Measurements from ENCODE around the gene SMCO2. TPM values are rescaled to one million over a fixed set of nuclear protein-coding genes. Genes with fewer than 3 reads are reported as not detected.

Gene SMCO2
- total RNA-seq, 1 donor from 2014 or later = 0.84 TPM

DNA sequence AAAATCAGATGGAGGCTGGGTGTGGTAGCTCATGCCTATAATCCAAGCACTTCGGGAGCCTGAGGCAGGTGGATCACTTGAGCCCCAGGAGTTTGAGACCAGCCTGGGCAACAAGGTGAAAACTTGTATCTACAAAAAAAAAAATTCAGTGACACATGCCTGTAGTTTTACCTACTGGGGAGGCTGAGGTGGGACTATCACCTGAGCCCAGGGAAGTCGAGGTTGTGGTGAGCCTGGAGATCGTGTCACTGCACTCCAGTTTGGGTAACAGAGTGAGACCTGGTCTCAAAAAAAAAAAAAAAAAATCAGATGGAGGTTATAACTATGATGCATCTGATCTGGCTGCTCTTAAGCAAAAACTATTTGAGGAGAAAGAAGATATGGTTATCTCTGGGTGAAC, 50.9 kb downstream of the SMCO2 start:
- intact Hi-C loops (cut with micrococcal nuclease) = loop anchor here (5.0 kb wide), 1 partner anchor 35 kb away; no protein-coding TSS in a partner anchor

DNA sequence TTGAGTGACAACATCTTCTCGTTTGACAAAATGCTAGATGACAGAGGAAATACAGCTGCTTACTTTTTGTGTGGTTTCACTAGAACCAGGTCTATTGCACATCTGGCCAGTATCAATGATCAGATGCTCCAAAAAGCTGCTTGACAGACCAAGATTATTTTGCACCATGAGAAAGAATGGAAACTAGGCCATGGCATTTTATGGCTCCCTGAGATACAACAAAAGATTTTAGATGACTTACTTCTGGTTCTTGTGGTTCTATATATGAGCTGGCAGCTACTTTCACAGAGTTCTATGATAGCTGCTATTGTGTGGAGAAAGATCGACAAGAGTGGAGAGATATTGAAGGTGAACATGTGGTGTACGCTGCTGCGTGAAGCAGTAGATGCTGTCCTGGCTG, 51.6 kb downstream of the SMCO2 start:
- intact Hi-C loops (cut with micrococcal nuclease) = loop anchor here (1.0 to 5.0 kb wide), 2 partner anchors 36 to 63 kb away; no protein-coding TSS in a partner anchor

DNA sequence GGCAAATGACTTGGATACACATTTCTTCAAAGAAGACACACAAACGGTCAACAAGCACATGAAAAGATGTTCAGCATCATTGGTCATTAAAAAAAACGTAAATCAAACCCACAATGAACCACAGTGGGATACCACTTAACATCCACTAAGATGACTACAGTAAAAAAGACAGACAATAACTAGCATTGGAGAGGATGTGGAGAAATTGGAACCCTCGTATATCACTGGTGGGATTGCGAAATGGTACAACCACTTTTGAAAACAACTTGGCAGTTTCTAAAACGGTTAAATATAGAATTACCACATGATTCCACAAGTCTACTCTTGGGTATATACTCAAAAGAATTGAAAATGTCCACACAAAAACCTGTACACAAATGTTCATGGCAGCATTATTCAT, 52.2 kb downstream of the SMCO2 start:
- intact Hi-C loops (cut with micrococcal nuclease) = loop anchor here (1.0 to 5.0 kb wide), 2 partner anchors 36 to 63 kb away; no protein-coding TSS in a partner anchor

DNA sequence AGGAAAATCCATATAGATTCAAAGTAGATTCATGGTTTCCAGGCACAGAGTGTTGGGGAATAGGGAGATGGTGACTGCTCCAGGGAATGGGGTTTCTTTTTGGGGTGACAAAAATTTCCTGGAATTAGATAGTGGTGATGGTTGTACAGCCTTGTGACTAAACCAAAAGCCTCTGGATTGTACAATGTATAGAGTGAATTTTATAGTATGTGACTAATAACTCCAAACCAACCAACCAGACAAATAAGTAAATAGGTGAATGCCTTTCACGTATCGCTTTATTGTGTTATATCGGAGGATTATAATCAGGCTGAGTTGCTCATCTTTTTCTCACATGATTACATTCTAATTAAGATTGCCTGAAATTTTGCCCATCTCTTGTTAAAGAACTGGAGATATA, 52.8 kb downstream of the SMCO2 start:
- intact Hi-C loops (cut with micrococcal nuclease) = loop anchor here (5.0 kb wide), 1 partner anchor 37 kb away; no protein-coding TSS in a partner anchor

DNA sequence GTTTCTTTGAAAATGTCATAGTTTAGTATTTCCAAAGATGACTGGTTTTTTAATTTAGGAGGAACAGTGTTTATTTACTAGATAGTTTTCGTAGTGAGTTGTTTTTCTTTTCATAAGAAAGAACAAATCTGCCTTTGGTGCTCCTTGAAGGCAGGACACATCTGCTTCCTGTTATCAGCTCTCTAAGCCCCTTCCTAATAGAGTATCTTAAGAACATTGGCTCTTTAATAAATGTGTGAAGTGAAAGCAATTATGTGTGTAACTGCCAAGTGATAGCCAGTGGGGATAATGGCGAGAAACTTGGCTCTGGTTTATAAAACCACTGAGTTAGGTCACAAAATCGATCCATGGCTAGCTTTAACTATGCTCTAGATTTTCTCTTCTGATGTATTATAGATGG, 54.0 kb downstream of the SMCO2 start:
- intact Hi-C loops (cut with micrococcal nuclease) = no loop called here

DNA sequence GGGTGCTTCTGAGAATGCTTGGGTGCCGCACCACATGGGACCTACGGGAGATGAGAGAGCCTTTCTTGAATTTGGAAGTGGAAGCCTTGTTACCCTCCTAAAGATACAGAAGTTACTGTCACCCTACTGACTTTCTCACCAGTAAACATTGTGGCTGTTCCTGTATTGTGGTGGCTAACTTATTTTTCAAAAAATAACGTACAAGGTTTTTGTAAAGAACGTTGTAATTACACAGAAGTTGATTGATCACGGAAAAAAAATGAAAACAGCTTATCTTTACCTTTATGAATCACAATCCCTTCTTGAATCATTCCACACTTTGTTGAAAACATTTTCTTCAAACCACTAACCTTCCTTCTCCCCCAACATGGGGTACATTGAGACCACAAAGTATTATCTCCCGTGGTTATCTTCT, 55.5 kb downstream of the SMCO2 start:
- intact Hi-C loops (cut with micrococcal nuclease) = no loop called here

DNA sequence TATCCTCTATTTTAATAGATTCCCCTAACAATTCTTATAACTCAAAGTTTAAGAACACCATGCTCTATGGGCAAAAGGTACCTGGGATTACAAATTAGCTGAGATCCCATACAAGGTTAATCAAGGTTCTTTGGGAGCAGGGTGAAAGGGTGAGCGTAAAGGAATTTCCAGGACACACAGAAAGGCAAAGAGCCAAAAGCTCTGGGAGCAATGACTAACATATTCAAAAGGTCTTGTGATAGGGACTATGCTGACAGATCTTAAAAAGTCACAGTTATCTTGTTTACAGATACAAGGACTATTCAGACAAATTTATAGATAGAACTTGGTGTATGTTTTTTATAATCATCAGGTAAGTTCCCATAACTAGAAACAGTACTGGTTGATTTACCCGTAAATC, 58.0 kb downstream of the SMCO2 start:
- intact Hi-C loops (cut with micrococcal nuclease) = no loop called here

DNA sequence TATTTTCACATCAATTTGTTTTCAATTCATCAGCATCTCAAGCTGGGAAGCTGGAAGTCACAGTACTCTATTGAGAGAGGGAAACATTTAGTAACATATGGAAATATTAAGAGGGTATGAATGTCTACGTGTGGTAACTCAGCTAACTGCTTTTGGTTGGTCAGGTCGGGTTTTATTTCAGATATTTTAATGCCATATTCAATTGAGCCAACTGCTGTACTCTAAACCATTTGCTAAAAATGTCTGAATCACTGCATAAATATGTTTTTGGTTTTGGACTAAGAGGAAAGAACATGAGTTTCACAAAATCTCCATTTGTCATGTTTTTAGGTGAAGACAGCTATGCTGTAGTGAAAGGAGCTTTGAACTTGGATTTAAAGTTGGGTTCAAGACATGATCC, 58.6 kb downstream of the SMCO2 start:
- intact Hi-C loops (cut with micrococcal nuclease) = no loop called here

DNA sequence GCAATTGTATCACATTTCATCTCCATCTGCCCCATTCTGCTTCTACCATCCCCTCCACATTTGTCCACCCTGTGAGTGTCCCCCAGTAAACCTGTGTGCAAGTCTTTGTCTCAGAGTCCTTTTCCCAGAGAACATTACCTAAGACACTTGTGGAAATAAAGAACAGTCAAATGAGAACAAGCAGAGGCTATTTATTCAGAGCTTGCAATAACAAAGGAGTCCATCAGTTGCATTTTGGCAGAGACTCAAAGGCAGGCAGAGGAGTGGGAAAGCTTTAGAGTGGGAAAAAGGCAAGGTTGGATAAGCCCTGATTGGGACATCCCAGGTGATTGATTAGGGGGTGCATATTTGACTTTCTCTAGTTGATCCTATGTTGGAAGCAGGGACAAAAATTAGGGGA, 59.2 kb downstream of the SMCO2 start:
- intact Hi-C loops (cut with micrococcal nuclease) = no loop called here

DNA sequence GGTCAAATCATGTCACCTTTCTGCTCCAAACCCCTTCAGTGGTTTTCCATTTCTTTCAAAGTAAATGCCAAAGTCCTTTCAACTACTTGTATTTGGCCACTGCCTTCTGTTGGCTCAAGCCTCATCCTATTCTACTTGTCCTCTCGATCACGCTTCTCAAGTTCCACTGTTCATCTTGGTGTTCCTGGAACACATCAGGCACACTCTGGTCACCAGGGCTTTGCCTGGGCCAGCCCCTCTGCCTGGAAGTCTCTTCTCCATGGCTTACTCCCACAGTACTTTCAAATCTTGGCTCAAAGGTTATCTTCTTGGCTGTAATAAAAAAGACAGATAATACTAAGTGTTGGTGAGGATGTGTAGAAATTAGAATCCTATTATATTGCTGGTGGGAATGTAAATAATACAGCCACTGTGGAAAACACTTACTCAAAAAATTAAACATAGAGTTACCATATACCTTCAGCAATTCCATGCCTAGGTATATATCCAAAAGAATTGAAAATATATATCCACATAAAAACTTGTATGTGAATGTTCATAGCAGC, 60.2 kb downstream of the SMCO2 start:
- intact Hi-C loops (cut with micrococcal nuclease) = no loop called here

DNA sequence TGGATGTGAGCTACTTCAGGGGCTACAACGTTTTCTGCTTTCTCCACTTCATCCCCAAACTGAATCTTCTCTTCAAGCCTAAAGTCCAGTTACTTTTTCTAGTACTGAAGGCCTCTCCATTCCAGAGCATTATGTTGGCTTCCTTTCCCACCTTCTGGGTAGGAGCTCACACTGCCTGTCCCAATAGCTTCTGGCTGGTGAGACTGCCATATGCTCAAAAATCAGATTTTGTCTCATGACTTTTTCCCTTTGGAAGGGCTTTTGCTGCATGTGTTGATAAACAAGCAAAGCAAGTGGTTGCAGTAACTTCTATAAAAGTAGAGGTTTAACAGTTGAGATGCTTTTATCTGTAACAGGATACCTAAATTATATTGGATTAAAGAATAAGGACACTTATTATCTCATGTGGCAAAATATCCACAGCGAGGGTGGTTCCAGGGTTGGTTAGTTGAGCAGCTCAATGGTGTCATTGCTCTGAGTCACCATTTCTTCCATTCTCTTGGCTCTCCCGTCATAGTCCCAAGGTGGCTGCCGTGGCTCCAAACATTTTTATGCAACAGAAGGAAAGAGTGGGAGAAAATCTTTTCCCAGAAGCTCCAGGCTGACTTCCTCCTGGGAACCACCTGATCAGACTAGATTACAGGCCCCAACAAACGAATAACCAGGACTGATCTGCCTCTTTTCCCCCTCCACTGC, 62.3 kb downstream of the SMCO2 start:
- intact Hi-C loops (cut with micrococcal nuclease) = no loop called here

DNA sequence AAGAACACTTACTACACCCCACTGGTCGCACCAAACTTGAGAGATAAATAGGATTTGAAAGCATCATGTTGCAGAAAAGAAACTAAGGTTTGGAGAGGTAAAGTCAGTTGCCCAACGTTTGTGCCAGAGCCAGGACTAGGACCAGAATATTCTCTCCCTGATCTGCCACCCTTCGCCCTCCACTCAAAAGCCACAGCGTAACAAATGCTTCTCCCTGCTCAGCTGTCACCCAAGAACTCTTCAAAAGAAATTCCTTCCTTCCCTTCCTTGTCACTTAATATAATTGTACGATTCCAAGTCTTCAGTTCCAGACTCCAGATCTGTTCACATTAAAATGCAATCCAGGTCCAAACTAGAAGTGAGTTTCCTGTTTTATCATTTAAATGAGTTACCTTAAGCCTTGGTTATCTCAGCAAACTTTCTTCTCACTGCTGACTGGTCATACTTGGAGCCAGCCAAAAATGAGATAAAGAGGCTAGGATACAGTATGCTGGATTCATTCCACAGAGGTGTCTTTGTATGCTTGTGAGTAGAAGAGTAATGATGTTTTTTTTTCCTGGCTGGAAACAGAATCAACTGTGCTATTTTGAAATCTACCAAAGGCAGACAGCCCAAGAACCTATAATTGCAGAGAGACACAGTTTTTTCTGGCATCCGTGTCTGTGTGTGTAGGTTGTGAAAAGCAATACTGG, 64.6 kb downstream of the SMCO2 start:
- intact Hi-C loops (cut with micrococcal nuclease) = no loop called here

DNA sequence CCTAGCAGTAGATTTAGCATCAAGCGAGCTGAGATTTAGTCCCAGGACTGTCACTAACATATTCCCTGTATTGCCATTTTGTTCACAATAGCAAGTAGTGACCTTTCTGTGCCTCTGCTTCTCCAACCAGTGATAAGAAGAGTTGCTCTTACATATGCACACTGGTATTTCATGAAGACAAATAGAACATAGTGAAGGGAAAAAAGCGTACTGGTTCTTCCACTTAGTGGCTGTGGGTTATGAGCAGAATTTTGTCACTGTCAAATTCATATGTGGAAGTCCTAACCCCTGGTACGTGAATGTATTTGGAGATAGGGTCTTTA, 65.1 kb downstream of the SMCO2 start:
- intact Hi-C loops (cut with micrococcal nuclease) = no loop called here

DNA sequence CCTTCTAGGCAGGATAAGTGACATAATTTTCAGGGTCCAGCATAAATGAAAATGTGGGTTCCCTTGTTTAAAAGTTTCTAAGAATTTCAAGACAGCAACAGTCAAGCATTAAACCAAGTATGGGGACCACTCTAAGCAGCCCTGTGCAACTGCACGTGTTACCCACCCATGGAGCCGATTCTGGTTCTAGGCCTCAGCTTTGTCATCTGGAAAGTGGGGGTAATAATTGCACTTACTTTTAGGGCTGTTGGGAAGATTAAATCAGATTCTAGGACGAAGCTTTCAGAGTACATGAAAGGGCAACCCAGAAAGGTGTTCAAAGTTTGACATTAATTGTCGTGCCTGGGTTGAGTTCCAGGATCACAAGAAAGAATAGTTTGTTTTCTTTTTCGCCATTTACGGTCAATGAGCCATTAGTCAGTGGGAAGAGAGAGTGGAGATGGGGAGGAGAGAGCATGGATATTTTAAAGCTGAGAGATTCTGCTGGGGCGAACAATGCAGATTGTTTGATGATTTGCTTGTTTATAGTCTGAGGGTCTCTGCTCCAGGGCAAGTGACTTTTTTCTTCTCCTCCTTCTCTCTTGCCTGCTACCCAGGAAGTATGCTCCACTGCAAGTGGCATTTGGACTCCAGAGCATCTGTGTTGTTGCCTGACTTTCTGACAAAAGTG, 66.8 kb downstream of the SMCO2 start:
- intact Hi-C loops (cut with micrococcal nuclease) = no loop called here

DNA sequence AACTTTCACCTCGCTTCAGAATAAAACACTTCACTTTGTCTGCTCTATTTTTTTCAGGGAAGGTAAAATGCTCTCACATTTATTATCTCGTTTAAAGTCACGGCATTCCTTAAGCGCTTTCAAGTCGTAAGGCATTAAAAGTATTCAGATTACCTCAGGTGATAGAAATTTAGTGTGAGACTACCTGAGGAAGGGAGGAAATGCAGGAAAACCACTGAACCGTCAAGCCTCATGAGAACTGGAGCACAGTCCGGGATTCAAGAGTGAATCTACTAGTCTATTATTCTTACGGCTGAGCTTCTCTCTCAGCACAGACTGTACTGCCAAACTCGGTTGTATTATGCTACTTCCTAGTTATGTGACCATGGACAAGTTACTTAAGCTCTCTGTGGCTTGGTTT, 69.1 kb downstream of the SMCO2 start:
- intact Hi-C loops (cut with micrococcal nuclease) = no loop called here

DNA sequence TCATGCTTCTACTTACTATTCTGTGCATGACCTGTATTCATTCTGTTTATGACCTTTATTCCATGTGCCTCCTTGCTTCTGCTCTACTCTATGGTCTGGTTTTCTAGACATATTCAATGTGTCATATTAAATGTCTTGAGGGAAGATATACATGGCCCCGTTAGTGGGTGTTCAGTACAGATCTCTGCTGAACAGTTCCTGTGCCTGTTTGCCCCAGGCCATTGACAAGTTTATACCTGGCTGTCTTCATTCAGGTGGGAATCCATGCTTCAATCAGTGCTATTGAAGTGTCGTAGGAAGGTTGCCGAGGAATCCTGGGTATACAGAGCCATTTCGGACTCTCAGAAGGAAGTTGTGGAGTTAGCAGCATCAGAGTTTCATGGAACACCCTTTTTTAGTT, 70.1 kb downstream of the SMCO2 start:
- intact Hi-C loops (cut with micrococcal nuclease) = no loop called here

DNA sequence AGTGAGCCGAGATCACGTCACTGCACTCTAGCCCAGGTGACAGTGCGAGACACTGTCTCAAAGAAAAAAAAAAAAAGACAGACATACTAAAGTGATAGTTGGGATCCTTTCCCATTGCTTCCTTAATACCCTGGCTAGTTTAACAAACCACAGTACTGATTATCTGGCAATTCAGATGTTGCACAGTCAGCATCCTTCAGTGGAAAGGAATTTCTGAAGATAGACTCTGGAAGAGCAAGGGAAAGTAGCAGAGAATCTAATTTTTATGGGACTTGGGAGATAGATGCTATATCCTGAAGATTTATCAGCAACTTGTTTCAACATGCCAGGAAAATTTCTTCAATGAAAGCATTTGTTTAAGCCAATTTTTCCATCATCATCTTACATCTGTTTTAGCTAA, 71.0 kb downstream of the SMCO2 start:
- intact Hi-C loops (cut with micrococcal nuclease) = no loop called here

DNA sequence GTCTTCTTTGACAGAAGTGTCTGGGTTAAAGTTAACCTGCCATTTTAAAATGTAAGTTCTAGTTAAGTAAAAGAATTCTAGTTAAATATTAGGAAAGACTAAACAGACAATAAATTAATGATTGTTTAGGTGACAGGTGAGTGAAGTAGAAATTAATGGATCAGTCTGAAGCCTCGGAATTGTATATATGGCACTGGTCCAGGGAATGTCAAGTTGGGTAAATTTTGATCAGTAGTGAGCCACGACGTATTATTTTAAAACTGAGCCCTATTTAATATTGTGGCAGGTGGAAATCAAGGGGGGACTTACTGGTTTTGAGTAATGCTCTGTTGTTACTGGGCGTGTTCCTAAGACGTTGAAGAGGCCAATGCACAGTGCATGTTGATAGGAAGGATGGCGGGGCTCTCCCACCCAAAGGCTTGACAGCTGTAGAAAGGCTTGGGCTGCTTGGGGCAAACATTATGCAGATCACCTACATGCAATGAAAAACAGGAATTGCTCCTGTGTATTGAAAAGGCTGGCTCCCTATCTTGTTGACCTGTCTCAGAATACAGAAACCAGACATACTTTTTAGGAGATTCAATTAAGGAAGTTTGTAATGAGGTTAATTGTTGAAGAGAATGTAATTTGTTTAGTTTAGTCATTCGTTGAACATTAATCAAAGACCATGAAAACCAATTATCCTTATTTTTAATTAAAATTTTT, 71.6 kb downstream of the SMCO2 start:
- intact Hi-C loops (cut with micrococcal nuclease) = no loop called here

DNA sequence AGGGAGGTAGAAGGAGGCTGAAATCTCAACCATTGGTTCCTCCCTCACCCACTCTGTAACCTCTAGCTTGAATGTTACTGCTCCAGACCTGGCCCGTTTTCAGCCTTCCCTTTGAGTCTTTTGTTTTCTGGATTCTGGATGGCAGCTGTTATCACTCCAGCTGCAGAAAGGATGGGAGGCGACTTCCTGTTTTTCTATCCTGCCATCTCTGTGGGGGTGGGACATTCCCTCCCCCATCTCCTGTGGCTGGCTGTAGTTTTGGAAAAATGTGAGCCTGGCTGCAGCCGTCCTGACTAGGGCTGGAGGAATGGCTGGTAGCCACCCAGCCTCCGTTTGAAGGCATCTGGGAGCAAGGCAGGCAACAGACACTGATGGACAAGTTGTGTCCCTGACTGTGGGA, 74.5 kb downstream of the SMCO2 start:
- intact Hi-C loops (cut with micrococcal nuclease) = loop anchor here (5.0 to 10.0 kb wide), 5 partner anchors 84 to 674 kb away; partner anchors contain the start of genes BMAL2, CCDC91, FGFR1OP2 and INTS13

DNA sequence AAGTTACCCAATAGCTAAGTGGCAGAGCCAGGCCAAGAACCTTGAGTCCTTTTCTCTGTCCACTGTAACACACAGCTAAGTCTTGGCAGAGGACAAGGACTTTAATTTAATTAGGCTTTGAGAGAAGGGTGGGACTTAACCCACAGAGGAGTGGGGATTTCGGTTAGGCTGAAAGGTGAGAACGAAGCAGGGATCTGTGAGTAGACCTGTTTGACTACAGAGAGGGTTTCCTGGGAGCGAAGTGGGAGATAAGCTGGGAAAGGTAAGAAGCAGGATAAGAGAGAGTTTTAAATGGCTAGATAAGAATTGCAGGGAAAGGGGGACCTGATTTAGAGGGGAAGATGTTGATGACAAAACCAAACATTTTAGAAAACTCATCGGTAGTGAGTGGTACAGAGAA, 75.4 kb downstream of the SMCO2 start:
- intact Hi-C loops (cut with micrococcal nuclease) = loop anchor here (5.0 to 10.0 kb wide), 5 partner anchors 85 to 673 kb away; partner anchors contain the start of genes BMAL2, CCDC91, FGFR1OP2 and INTS13

DNA sequence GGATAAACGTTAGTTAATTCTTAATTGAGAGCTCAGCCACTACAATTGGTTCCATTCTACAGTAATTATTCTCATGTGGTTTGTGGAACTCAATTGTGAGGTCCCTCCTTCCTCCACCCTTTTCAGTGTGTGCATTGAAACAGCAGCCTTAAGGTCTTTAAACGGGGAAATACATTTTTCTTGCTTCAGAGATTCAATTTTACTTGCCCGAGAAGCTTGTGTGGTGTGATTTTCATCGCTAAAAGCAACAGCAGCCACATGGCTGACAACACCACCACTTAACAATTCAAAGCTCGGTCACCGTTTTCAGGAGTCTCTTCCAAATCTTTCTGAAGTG, 76.7 kb downstream of the SMCO2 start:
- intact Hi-C loops (cut with micrococcal nuclease) = loop anchor here (5.0 to 10.0 kb wide), 5 partner anchors 86 to 672 kb away; partner anchors contain the start of genes BMAL2, CCDC91, FGFR1OP2 and INTS13
